Activated T-cell treated with anti-CD3 and anti-CD28 coated beads for 1 hour (primary cell): ENCODE measurements around the gene DUS1L.

Experiments used
- DNase-seq: peaks from one replicate; pipeline ENCODE4 v3.0.0-alpha.2; 2020; ENCODE audit warnings: low read depth

Gene DUS1L

GRCh38 chr17:82100502-82101298, 35.1 kb upstream of the DUS1L start:
- DNase-seq, result no peak

GRCh38 chr17:82098939-82099763, 33.5 kb upstream of the DUS1L start:
- DNase-seq, result no peak

- peak; percentile 88 for DNase-seq
Observed at GRCh38 chr17:82098169-82098938, 32.8 kb upstream of the DUS1L start, which contains the start of gene FASN. TSS of gene FASN (minus strand) at chr17:82098236. CDS start at chr17:82096445, 1,791 bp downstream.

- DNase-seq, result no peak
Observed at GRCh38 chr17:82097919-82098168, 32.2 kb upstream of the DUS1L start.

GRCh38 chr17:82097184-82097918, 31.7 kb upstream of the DUS1L start:
- no peak for DNase-seq

- no peak for DNase-seq
Observed at GRCh38 chr17:82096709-82097183, 31.1 kb upstream of the DUS1L start.

GRCh38 chr17:82095777-82096708, 30.4 kb upstream of the DUS1L start:
- DNase-seq, result no peak

GRCh38 chr17:82094931-82095776, 29.6 kb upstream of the DUS1L start:
- no peak for DNase-seq

GRCh38 chr17:82092995-82093751, 27.6 kb upstream of the DUS1L start:
- no peak for DNase-seq

- no peak for DNase-seq
Observed at GRCh38 chr17:82092628-82092994, 27.0 kb upstream of the DUS1L start.

GRCh38 chr17:82092094-82092586, 26.5 kb upstream of the DUS1L start:
- no peak for DNase-seq

- DNase-seq, result no peak
Observed at GRCh38 chr17:82091264-82092066, 25.9 kb upstream of the DUS1L start.

GRCh38 chr17:82090549-82091263, 25.1 kb upstream of the DUS1L start:
- DNase-seq, result no peak

- DNase-seq, result no peak
Observed at GRCh38 chr17:82089723-82090548, 24.3 kb upstream of the DUS1L start.

GRCh38 chr17:82088838-82089722, 23.5 kb upstream of the DUS1L start:
- DNase-seq, result no peak
